Measurements from ENCODE around the gene APC2.

- TF ChIP-seq CTCF (IDR thresholded peaks at IDR 0.05) = no peak
- no peak for TF ChIP-seq EP300 (IDR thresholded peaks at IDR 0.05)
- TF ChIP-seq POLR2A (IDR thresholded peaks at IDR 0.05) = no peak
Measured at GRCh38 chr19:1520203-1520780, 70.4 kb downstream of the APC2 start.

Measured in ovary (tissue), 3 donors.